ENCODE results near the gene ATRNL1. TPM values are rescaled to one million over a fixed set of nuclear protein-coding genes. Genes with fewer than 3 reads are reported as not detected.

ATRNL1 gene
- total and polyA plus RNA-seq, 2 experiments from 2014 or later, result 5.9 to 17.4 TPM

DNA sequence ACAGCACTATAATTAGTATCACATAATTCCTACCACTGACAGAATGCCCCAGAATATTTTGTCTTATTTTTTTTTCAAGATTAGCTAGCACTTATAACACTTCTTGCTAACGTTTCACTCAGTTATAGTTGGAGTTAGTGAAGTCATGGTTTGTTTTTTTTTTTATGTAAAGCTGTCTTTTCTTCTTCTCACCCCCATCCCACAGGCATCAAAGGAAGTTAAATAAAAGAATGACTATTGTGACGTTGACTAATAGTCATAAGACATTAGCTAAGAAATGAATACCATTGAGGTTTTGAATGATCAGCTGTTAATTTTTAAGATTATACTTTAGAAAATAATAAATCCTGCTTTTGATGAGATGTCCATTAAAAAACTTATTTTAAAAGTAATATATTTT lies 681.6 kb downstream of the ATRNL1 start:
- Histone ChIP-seq H3K9me3 (ENCODE audit: low read depth) (no peaks in the 10 kb centered on the region), H3K79me2 (no peaks in the 10 kb centered on the region), H3K27ac (no peak overlapping the region), H3K4me3 (no peak overlapping the region), H4K20me1 (ENCODE audit: insufficient read depth, poor library complexity, severe bottlenecking) (no peaks in the 10 kb centered on the region), H3K36me3 (replicated peaks; ENCODE audit: insufficient read depth, low read depth) (no peaks in the 10 kb centered on the region), H3K9me2 (replicated peaks; ENCODE audit: insufficient read depth) (no peaks in the 10 kb centered on the region), H3K4me1 (ENCODE audit: insufficient read depth) (no peaks in the 10 kb centered on the region), H2AFZ (no peak overlapping the region), H3K27me3 (no peaks in the 10 kb centered on the region), H3K4me2 (no peak overlapping the region)
- no peak for DNase-seq (ENCODE audit: low spot score)
- TF ChIP-seq EZH2 (IDR thresholded peaks at IDR 0.05; ENCODE audit: borderline replicate concordance) (no peak), EZH2phosphoT487 (IDR thresholded peaks at IDR 0.05; ENCODE audit: low read depth, severe bottlenecking, unreplicated experiment) (no peak)
- TF ChIP-seq, protein P1, sequence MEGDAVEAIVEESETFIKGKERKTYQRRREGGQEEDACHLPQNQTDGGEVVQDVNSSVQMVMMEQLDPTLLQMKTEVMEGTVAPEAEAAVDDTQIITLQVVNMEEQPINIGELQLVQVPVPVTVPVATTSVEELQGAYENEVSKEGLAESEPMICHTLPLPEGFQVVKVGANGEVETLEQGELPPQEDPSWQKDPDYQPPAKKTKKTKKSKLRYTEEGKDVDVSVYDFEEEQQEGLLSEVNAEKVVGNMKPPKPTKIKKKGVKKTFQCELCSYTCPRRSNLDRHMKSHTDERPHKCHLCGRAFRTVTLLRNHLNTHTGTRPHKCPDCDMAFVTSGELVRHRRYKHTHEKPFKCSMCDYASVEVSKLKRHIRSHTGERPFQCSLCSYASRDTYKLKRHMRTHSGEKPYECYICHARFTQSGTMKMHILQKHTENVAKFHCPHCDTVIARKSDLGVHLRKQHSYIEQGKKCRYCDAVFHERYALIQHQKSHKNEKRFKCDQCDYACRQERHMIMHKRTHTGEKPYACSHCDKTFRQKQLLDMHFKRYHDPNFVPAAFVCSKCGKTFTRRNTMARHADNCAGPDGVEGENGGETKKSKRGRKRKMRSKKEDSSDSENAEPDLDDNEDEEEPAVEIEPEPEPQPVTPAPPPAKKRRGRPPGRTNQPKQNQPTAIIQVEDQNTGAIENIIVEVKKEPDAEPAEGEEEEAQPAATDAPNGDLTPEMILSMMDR (IDR thresholded peaks at IDR 0.05; ENCODE audit: poor library complexity), result no peak
- 60% methylated on average over 2 of the region's 2 CpGs for WGBS (ENCODE audit: low lambda C conversion rate, missing lambda C conversion rate)

DNA sequence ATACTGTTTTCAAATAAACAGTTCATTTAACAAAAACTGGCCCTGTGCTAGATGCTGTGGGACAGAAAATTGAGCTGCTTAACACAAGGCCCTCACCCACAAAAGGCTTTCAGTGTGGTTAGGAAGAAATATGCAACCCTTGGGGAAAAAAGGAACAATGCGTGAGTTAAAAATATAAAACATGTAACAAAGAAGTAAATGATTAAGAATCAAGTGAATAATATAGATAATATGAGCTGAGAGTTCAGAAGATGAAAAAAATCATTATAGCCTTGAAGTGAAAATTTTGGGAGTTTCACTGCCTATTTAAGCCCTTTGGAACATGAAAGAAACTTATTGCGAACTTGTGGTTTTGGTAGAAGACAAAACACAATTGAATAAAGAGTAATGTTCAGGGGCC lies 684.5 kb downstream of the ATRNL1 start:
- no peak overlapping the region for H2AFZ ChIP-seq

DNA sequence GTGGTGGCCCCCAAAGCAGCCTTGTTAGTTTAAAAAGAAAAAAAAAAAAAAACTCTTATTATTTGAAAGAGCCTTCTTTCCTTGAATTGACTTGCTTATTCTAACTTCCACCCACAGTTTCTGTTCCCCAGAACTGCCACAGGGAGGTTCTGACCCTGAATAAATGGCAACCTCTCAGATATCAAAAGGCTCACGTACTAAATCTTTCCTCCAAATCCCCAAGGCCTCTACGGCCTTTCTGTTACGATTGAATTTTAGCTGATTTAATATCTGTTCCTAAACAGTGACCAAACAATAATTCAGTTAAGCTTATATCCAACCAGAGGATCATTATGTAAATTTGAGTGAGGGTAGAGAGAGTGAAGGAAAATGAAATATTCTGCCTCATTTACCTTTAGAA lies 697.1 kb downstream of the ATRNL1 start:
- Histone ChIP-seq H3K27me3 (no peaks in the 10 kb centered on the region), H3K9me2 (replicated peaks; ENCODE audit: insufficient read depth) (no peaks in the 10 kb centered on the region), H2AFZ (no peak overlapping the region), H3K9me3 (ENCODE audit: low read depth) (no peaks in the 10 kb centered on the region), H3K79me2 (no peaks in the 10 kb centered on the region), H4K20me1 (ENCODE audit: insufficient read depth, poor library complexity, severe bottlenecking) (no peaks in the 10 kb centered on the region), H3K4me2 (no peak overlapping the region), H3K27ac (no peak overlapping the region), H3K4me3 (no peak overlapping the region), H3K36me3 (replicated peaks; ENCODE audit: insufficient read depth, low read depth) (no peaks in the 10 kb centered on the region), H3K4me1 (ENCODE audit: insufficient read depth) (no peaks in the 10 kb centered on the region)
- TF ChIP-seq, protein P1 (IDR thresholded peaks at IDR 0.05; ENCODE audit: poor library complexity), result no peak
- TF ChIP-seq EZH2 (IDR thresholded peaks at IDR 0.05; ENCODE audit: borderline replicate concordance), result no peak
- TF ChIP-seq EZH2phosphoT487 (IDR thresholded peaks at IDR 0.05; ENCODE audit: low read depth, severe bottlenecking, unreplicated experiment), result no peak
- 76% methylated on average over 3 of the region's 3 CpGs for WGBS (ENCODE audit: low lambda C conversion rate, missing lambda C conversion rate)
- DNase-seq (ENCODE audit: low spot score), result no peak

More for the DNA sequence above, 684.5 kb downstream of the ATRNL1 start:
- Histone ChIP-seq H3K79me2 (no peaks in the 10 kb centered on the region), H4K20me1 (ENCODE audit: insufficient read depth, poor library complexity, severe bottlenecking) (no peaks in the 10 kb centered on the region), H3K4me1 (ENCODE audit: insufficient read depth) (no peaks in the 10 kb centered on the region), H3K27me3 (no peaks in the 10 kb centered on the region), H3K9me3 (ENCODE audit: low read depth) (no peaks in the 10 kb centered on the region), H3K9me2 (replicated peaks; ENCODE audit: insufficient read depth) (no peaks in the 10 kb centered on the region), H3K36me3 (replicated peaks; ENCODE audit: insufficient read depth, low read depth) (no peaks in the 10 kb centered on the region), H3K4me3 (no peak overlapping the region), H3K27ac (no peak overlapping the region), H3K4me2 (no peak overlapping the region)
- WGBS (ENCODE audit: low lambda C conversion rate, missing lambda C conversion rate), result 95% methylated on average over 2 of the region's 2 CpGs
- TF ChIP-seq EZH2phosphoT487 (IDR thresholded peaks at IDR 0.05; ENCODE audit: low read depth, severe bottlenecking, unreplicated experiment) (no peak), EZH2 (IDR thresholded peaks at IDR 0.05; ENCODE audit: borderline replicate concordance) (no peak)
- TF ChIP-seq, protein P1 (IDR thresholded peaks at IDR 0.05; ENCODE audit: poor library complexity), result no peak
- no peak for DNase-seq (ENCODE audit: low spot score)

DNA sequence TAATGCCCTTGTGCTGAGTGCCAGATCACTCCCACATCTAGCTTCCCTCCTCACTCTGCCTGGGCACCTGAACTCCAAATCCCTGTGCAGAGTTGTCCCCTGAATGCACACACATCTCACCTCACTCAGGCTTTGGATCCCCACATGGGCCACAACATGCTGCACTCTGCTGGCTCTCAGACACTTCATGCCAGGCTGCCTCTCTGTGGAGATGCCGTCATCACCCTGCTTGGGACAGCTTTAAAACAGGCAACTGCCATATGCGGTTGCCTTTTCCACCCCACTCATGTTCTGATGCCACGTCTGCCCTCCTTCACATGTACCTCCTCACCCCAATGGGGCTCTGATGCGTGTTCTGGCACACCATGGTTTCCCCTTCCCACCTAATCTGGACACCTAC lies 702.8 kb downstream of the ATRNL1 start:
- H3K27me3 ChIP-seq, result no peaks in the 10 kb centered on the region
- H4K20me1 ChIP-seq (ENCODE audit: insufficient read depth, poor library complexity, severe bottlenecking), result no peaks in the 10 kb centered on the region
- DNase-seq (ENCODE audit: low spot score), result no peak
- no peaks in the 10 kb centered on the region for H3K79me2 ChIP-seq
- H3K27ac ChIP-seq, result no peak overlapping the region
- H3K4me2 ChIP-seq, result no peak overlapping the region
- H3K4me1 ChIP-seq (ENCODE audit: insufficient read depth), result no peaks in the 10 kb centered on the region
- WGBS (ENCODE audit: low lambda C conversion rate, missing lambda C conversion rate), result 91% methylated on average over 4 of the region's 4 CpGs
- H3K9me3 ChIP-seq (ENCODE audit: low read depth), result no peaks in the 10 kb centered on the region
- H3K9me2 ChIP-seq (replicated peaks; ENCODE audit: insufficient read depth), result no peaks in the 10 kb centered on the region
- H3K36me3 ChIP-seq (replicated peaks; ENCODE audit: insufficient read depth, low read depth), result no peaks in the 10 kb centered on the region
- no peak overlapping the region for H3K4me3 ChIP-seq
- TF ChIP-seq EZH2 (IDR thresholded peaks at IDR 0.05; ENCODE audit: borderline replicate concordance) (no peak), EZH2phosphoT487 (IDR thresholded peaks at IDR 0.05; ENCODE audit: low read depth, severe bottlenecking, unreplicated experiment) (no peak)
- TF ChIP-seq, protein P1 (IDR thresholded peaks at IDR 0.05; ENCODE audit: poor library complexity), result no peak
- H2AFZ ChIP-seq, result no peak overlapping the region

All from hepatocyte (in vitro differentiated cells).